22Rv1 (cell line): Measurements from ENCODE around the gene SLC2A13.

ENCODE experiments used
- CTCF ChIP-seq: fragments of 450-650 bp; IDR thresholded peaks from 2 replicates; pipeline ENCODE4 v1.5.1; 2017; ENCODE audit warnings: mild to moderate bottlenecking
- ZFX ChIP-seq: fragments of 450-650 bp; IDR thresholded peaks from 2 replicates; pipeline ENCODE4 v1.6.1; 2017; ENCODE audit warnings: antibody characterized with exemption, borderline replicate concordance

DNA sequence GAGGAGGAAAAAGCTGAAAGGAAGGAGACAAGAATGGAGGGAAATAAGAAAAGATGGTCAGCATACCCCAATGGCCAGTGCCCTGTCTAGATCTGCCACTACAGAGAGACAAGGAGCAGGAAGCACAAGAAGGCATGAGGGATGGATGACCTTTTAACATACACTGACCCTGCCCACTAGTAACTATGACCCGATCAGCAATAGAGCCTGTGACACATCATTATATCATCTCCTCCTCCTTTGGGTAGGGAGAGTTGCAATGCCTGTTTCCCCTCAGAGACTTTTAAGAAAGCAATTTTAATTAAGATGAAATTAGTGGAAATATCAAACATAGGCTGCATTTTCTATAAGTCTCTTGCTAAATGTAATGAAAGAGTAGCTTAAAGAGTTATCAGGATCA, 4.7 kb upstream of the SLC2A13 start:
- TF ChIP-seq CTCF (no peak), ZFX (no peak)
